Fibroblast of lung (primary cell): ENCODE results near the gene FERMT2.

Source experiments
- CTCF ChIP-seq, 2 donors: IDR thresholded peaks in 1 of 2; conservative IDR thresholded peaks in 1 of 2; 1 replicate in 1 of 2; 2 replicates in 1 of 2; pipeline ENCODE4 v1.5.1; 2011 to 2012; ENCODE audit warnings: low read length in 2 of 2, control low read depth in 1 of 2, inconsistent platforms in 1 of 2, low read depth in 1 of 2, mild to moderate bottlenecking in 1 of 2
- EZH2 ChIP-seq: IDR thresholded peaks from 2 replicates; pipeline ENCODE4 v1.5.1; 2012; ENCODE audit warnings: low read length, control low read depth, mild to moderate bottlenecking; ENCODE audit errors: missing control alignments

DNA sequence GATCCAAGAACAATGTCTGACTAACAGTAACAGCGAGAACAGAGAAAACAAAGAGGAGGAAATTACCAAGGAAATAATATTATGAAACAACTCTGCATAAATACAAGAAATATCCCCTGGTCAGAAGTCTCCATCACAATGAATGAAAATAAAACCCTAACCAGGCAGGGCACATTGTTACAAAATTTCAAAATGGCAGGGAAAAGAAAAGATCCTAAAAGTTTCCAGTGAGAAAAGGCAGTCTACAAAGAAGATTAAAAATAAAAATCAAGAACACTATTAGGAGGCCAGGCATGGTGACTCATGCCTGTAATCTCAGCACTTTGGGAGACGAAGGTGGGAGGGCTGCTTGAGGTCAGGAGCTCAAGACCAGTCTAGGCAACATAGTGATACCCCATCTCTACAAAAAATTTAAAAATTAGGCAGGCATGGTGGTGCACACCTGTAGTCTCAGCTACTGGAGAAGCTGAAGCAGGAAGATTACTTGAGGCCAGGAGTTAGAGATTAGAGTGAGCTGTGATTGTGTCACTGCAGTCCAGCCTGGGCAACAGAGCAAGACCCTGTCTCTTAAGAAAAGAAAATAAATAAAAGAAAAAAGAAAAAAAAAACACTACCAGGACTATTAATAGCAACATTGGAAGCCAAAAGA, 47.8 kb downstream of the FERMT2 start:
- TF ChIP-seq CTCF (conservative IDR thresholded peaks at IDR 0.05 in 1 of 2, IDR thresholded peaks at IDR 0.05 in 1 of 2; ENCODE audit: low read depth in 1 of 2, low read length in 2 of 2) (no peak), EZH2 (no peak)
